Thymus (tissue), 11 donors: ENCODE results near the gene PITPNM2. TPM values are rescaled to one million over a fixed set of nuclear protein-coding genes. Genes with fewer than 3 reads are reported as not detected.
"Not testable (repeated sequence)": the region's sequence is repeated elsewhere in the genome, so short reads cannot be mapped to it uniquely, and the experiment has no call there.

Source experiments
- DNase-seq, 9 donors: peaks; one replicate each; pipeline ENCODE4 v3.0.0-alpha.2; 2013; ENCODE audit warnings: low spot score in 9 of 9, low read depth in 6 of 9, missing footprints in 1 of 9
- H3K27ac ChIP-seq, 2 donors: one replicate each; pipeline ENCODE4 v1.5.1; 2013; ENCODE audit warnings: control low read depth in 1 of 2, low read depth in 1 of 2, low read length in 1 of 2, mild to moderate bottlenecking in 1 of 2, moderate library complexity in 1 of 2
- H3K27me3 ChIP-seq, 2 donors: one replicate each; pipeline ENCODE4 v1.5.1; 2013; ENCODE audit warnings: low read length in 1 of 2; ENCODE audit not compliant: control insufficient read depth in 2 of 2, insufficient read depth in 1 of 2
- H3K36me3 ChIP-seq, 2 donors: one replicate each; pipeline ENCODE4 v1.5.1; 2013; ENCODE audit warnings: low read length in 1 of 2, mild to moderate bottlenecking in 1 of 2, moderate library complexity in 1 of 2; ENCODE audit not compliant: control insufficient read depth in 2 of 2, insufficient read depth in 2 of 2
- H3K4me1 ChIP-seq, 2 donors: one replicate each; pipeline ENCODE4 v1.5.1; 2013; ENCODE audit warnings: low read length in 2 of 2; ENCODE audit not compliant: control insufficient read depth in 2 of 2, insufficient read depth in 2 of 2
- H3K4me3 ChIP-seq, 2 donors: one replicate each; pipeline ENCODE4 v1.5.1; 2013; ENCODE audit warnings: low read length in 2 of 2, control low read depth in 1 of 2, mild to moderate bottlenecking in 1 of 2
- H3K9me3 ChIP-seq, 2 donors: one replicate each; pipeline ENCODE4 v1.5.1; 2013; ENCODE audit warnings: low read length in 1 of 2, mild to moderate bottlenecking in 1 of 2; ENCODE audit not compliant: control insufficient read depth in 2 of 2, insufficient read depth in 1 of 2
- WGBS: extraction: QIAGEN DNeasy Blood & Tissue Kit; methylation state at CpG from one replicate; pipeline ENCODE4 v1.1.7; 2013; 5-methylcytosine and 5-hydroxymethylcytosine counted together
- polyA plus RNA-seq: library from polyadenylated mRNA; stranded (reverse); fragments of 200-250 nt; gene quantifications from one replicate; pipeline ENCODE4 v1.2.3, GENCODE V29; 2013
- total RNA-seq: library from RNA; stranded (reverse); fragments of 120-200 nt; gene quantifications from one replicate; pipeline ENCODE4 v1.2.4, GENCODE V29; 2013
- donor health status: healthy.

Gene PITPNM2
- total and polyA plus RNA-seq, 2 donors = 55.9 to 56.8 TPM

DNA sequence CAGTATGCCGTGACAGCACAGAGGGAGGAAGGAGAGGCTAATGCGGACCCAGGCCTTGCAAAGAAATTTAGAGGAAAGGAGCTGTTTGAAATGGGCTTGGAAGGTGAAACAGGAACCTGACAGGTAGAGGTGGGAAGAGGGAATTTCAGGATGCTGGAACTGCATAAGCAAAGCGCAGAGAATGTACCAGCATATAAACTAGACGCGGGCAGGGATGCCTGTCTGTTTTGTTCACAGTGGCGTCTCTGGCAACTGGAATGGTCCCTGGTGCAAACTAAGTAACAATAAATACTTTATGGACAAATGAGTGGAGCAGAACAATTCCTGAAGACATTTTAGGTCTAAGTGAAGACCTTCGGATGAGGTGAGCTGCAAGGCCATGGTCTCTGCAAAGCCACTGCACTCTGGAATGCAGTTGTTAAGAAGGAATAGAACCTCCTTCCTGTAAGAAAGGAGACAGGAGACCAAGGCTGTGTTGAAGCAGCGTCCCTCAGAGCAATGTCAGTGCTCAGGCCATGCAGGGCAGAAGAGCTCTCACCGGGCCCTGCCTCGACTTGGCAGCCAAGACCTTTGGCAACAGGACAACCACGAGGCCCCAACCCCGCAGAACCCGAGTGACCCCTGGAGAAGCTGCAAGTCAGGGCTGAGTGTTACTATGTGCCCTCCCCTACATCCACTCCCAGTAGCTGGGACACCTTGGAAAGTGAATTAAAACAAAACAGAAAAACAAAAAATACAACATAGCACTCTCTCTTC lies 42.8 kb downstream of the PITPNM2 start:
- H3K27me3 ChIP-seq = no peaks in the 10 kb centered on the region
- WGBS = 98% methylated on average over 13 of the region's 13 CpGs
- no peak for DNase-seq
- peaks cover 62 to 97% of the 10 kb centered on the region in 2 donors for H3K4me1 ChIP-seq
- H3K27ac ChIP-seq = peak overlapping the region; percentile 89 to 92
- peaks cover 79 to 93% of the 10 kb centered on the region in 2 donors for H3K36me3 ChIP-seq
- H3K9me3 ChIP-seq = peaks cover 0 to 6% of the 10 kb centered on the region in 2 donors
- H3K4me3 ChIP-seq = no peak overlapping the region

DNA sequence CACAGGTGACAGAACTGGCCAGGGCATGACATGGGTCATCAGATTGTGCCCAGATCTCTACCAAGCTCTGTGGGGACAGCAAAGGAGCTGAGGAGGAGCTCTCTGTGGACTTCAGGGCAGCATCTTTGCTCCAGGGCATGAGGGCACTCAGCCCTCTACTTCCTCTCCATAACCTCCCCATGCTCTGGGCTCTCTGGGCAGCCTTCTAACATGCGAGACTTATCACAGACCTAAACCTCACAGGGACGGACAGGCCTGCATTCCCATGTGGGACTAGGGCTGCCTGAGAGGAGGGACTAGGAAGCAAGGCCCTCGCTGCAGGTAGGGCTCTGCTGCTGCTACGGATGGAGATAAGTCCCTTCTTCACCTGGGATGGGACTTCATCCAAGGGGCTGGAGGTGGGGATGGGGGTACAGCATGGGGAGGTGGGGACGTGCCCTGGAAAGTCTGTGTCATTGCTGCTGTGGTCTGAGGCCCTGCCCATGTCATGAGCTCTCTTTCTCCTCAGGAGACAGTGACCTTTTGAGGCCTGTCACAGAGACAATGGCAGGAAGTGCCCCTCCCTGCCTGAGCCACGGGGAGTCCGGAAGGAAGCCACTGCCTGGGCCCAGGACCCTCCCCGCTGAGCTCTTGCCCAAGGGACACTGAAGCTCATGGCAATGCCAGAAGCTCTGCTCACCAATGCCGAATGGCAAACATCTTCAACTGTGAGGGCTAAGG lies 44.1 kb downstream of the PITPNM2 start:
- peaks cover 83 to 96% of the 10 kb centered on the region in 2 donors for H3K36me3 ChIP-seq

GRCh38 chr12:123105211-123105826 lies 45.6 kb downstream of the PITPNM2 start:
- Histone ChIP-seq H3K27ac (peak overlapping the region in 1 of 2 donors; percentile 89), H3K9me3 (peaks cover 0 to 4% of the 10 kb centered on the region in 2 donors), H3K4me3 (no peak overlapping the region), H3K27me3 (no peaks in the 10 kb centered on the region), H3K4me1 (peaks cover 65 to 97% of the 10 kb centered on the region in 2 donors), H3K36me3 (peaks cover 80 to 97% of the 10 kb centered on the region in 2 donors)
- no peak for DNase-seq
- 95% methylated on average over 14 of the region's 14 CpGs for WGBS

More for the DNA sequence above, 44.1 kb downstream of the PITPNM2 start:
- peak overlapping the region; percentile 89 to 92 for H3K27ac ChIP-seq
- peak in 4 of 9 donors; percentile 58 to 83 (median 69) for DNase-seq
- H3K4me3 ChIP-seq = no peak overlapping the region
- peaks cover 0 to 4% of the 10 kb centered on the region in 2 donors for H3K9me3 ChIP-seq
- H3K4me1 ChIP-seq = peaks cover 65 to 97% of the 10 kb centered on the region in 2 donors
- 58% methylated on average over 9 of the region's 9 CpGs for whole genome bisulfite sequencing
- H3K27me3 ChIP-seq = no peaks in the 10 kb centered on the region

DNA sequence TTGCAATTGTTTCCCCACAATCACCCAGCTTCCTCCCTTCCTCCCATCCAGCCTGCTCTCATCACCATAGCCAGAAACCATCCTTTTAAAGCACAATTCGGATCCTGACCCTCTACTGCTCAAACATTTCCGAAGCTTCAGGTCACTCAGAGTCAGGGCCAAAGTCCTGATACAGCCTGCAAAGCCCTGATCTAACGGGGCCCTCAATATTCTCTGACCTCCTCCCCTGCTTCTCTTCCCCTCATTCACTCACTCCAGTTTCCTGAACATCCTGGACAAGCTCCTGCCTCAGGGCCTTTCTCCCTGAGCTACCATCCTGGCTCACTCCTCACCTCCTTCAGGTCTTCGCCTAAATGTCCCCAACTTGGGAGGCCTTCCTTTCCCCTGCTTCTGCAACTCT lies 46.1 kb downstream of the PITPNM2 start:
- H3K4me1 ChIP-seq = peaks cover 68 to 97% of the 10 kb centered on the region in 2 donors
- no peaks in the 10 kb centered on the region for H3K27me3 ChIP-seq
- peak overlapping the region in 1 of 2 donors; percentile 89 for H3K27ac ChIP-seq
- H3K36me3 ChIP-seq = peaks cover 75 to 96% of the 10 kb centered on the region in 2 donors
- 99% methylated on average over 4 of the region's 4 CpGs for WGBS
- H3K9me3 ChIP-seq = peaks cover 0 to 4% of the 10 kb centered on the region in 2 donors
- no peak for DNase-seq
- no peak overlapping the region for H3K4me3 ChIP-seq

- peaks cover 67 to 97% of the 10 kb centered on the region in 2 donors for H3K4me1 ChIP-seq
- H3K27me3 ChIP-seq, H3K9me3 ChIP-seq, H3K4me3 ChIP-seq, DNase-seq: not testable (repeated sequence)
- 95% methylated on average over 12 of the region's 12 CpGs for WGBS
- peaks cover 76 to 96% of the 10 kb centered on the region in 2 donors for H3K36me3 ChIP-seq
- peak overlapping the region in 1 of 2 donors; percentile 20 for H3K27ac ChIP-seq
Measured at GRCh38 chr12:123104094-123104493, 46.8 kb downstream of the PITPNM2 start.

DNA sequence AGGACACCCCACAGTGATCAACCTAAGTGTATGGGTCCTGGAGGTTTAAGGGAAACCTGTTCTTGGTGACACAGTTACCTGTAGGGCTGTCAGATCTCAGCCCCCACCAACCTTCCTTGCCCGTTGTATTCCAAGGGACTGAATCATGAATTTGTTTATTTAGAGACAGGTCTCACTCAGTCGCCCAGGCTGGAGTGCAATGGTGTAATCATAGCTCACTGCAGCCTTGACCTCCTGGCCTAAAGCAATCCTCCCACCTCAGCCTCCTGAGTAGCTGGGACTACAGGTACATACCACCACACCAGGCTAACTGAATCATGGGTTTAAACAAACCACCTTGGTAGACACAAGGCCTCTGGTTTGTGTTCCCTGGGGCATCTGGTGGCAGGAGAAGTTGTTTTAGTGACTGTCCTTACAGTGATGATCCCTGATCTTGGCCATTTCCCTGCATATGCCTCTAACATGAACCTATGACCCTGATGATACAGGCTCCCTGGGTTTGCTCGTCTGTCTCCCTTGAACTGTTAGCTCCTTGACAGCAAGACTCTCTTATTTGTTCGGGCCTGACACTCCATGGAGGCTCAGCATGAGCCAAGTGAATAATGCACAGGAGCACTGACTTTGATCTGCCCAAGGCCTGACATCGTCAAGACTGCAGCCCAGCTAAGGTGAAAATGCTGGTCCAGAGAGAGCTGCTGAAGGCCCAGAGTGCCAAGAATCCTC lies 47.9 kb downstream of the PITPNM2 start:
- no peak for DNase-seq
- peaks cover 65 to 97% of the 10 kb centered on the region in 2 donors for H3K4me1 ChIP-seq
- peaks cover 75 to 96% of the 10 kb centered on the region in 2 donors for H3K36me3 ChIP-seq
- peaks cover 0 to 4% of the 10 kb centered on the region in 2 donors for H3K9me3 ChIP-seq
- no peak overlapping the region for H3K4me3 ChIP-seq
- peak overlapping the region; percentile 75 to 89 for H3K27ac ChIP-seq
- WGBS = 96% methylated on average over 5 of the region's 5 CpGs
- no peaks in the 10 kb centered on the region for H3K27me3 ChIP-seq

GRCh38 chr12:123102366-123102765 lies 48.5 kb downstream of the PITPNM2 start:
- Histone ChIP-seq H3K36me3 (peaks cover 75 to 96% of the 10 kb centered on the region in 2 donors), H3K4me3 (no peak overlapping the region), H3K27me3 (no peaks in the 10 kb centered on the region), H3K9me3 (peaks cover 0 to 4% of the 10 kb centered on the region in 2 donors), H3K27ac (peak overlapping the region; percentile 75 to 89), H3K4me1 (peaks cover 61 to 97% of the 10 kb centered on the region in 2 donors)
- WGBS = 57% methylated on average over 2 of the region's 2 CpGs
- peak in 1 of 9 donors; percentile 79 for DNase-seq

GRCh38 chr12:123101526-123101925 lies 49.4 kb downstream of the PITPNM2 start:
- H3K36me3 ChIP-seq = peaks cover 71 to 93% of the 10 kb centered on the region in 2 donors
- no peaks in the 10 kb centered on the region for H3K27me3 ChIP-seq
- peak overlapping the region in 1 of 2 donors; percentile 89 for H3K27ac ChIP-seq
- no peak for DNase-seq
- peaks cover 55 to 97% of the 10 kb centered on the region in 2 donors for H3K4me1 ChIP-seq
- H3K4me3 ChIP-seq = no peak overlapping the region
- WGBS = 96% methylated on average over 5 of the region's 5 CpGs
- peaks cover 0 to 4% of the 10 kb centered on the region in 2 donors for H3K9me3 ChIP-seq
